Endothelial cell of umbilical vein (primary cell): ENCODE results near the gene PRMT1.
A peak's percentile ranks its signal among the peaks of the same experiment; 100 is the strongest.

Experiments
- JUN ChIP-seq: IDR thresholded peaks from 2 replicates; pipeline ENCODE4 v1.6.1; 2011; ENCODE audit warnings: borderline replicate concordance, low read depth; ENCODE audit not compliant: insufficient read length, insufficient read depth
- POLR2A ChIP-seq: IDR thresholded peaks from 2 replicates; pipeline ENCODE4 v1.6.1; 2012; ENCODE audit warnings: low read depth, mild to moderate bottlenecking, control low read depth, low read length
- TF ChIP-seq, protein P1 (sequence below): IDR thresholded peaks from 2 replicates; pipeline ENCODE4 v1.6.1; 2011; ENCODE audit not compliant: insufficient read depth, insufficient read length

DNA sequence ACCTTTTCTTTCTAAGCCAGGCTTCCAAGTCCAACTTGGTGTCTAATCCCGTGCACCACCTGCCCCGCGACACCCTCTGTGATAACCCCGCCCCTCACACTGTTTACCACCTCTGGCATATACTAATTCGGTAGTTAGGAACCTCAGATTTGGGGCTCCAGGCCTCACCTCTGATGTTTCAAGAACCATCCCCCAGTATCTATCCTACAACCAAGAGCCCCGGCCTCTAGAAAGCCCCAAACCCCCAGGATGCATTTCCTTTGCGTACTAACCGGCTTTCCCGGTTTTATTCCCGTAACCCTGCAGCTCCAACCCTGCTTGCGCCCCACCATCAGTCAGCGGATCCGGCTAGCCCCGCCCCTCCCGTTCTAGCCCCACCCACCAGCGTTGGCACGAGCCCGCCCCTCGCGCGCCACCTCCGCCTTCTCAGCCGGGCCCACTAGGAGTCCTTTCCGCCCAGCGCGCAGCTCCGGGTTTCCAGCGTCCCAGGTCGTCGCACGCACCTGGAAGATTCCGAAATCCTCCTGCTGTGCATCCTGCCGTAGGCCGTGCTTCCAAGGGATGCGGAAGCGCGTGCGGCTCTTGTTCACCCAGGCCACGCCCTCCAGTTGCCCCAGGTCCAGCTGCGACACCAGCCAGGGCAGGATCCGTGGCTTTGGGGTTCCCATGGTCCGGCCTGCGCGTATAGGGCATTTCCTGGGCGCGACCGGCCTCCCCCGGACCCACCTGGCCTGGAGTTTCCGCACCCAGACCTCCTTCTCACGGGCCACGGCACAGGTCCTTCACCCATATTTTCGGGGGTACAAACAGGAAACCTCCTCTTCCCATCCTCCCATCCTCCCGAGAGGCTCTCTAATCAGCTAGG is 12.7 kb upstream of the PRMT1 start:
- TF ChIP-seq, protein P1, sequence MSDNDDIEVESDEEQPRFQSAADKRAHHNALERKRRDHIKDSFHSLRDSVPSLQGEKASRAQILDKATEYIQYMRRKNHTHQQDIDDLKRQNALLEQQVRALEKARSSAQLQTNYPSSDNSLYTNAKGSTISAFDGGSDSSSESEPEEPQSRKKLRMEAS = no peak
- TF ChIP-seq POLR2A = peak; percentile 26
- no peak for TF ChIP-seq JUN
